Measurements from ENCODE around the gene CNOT2.

GRCh38 chr12:70365398-70365647 is 122.1 kb downstream of the CNOT2 start:
- TF ChIP-seq CTCF (IDR thresholded peaks at IDR 0.05): no peak
- TF ChIP-seq POLR2A (IDR thresholded peaks at IDR 0.05): no peak
